ENCODE data around the gene KCNN1. TPM values are rescaled to one million over a fixed set of nuclear protein-coding genes. Genes with fewer than 3 reads are reported as not detected.

The KCNN1 gene
- total and polyA plus RNA-seq, 2 of the 13 experiments (the other 11 are each of a cell fraction or from before 2014, with no cell fraction given): 0.04 TPM; not detected in 1

DNA sequence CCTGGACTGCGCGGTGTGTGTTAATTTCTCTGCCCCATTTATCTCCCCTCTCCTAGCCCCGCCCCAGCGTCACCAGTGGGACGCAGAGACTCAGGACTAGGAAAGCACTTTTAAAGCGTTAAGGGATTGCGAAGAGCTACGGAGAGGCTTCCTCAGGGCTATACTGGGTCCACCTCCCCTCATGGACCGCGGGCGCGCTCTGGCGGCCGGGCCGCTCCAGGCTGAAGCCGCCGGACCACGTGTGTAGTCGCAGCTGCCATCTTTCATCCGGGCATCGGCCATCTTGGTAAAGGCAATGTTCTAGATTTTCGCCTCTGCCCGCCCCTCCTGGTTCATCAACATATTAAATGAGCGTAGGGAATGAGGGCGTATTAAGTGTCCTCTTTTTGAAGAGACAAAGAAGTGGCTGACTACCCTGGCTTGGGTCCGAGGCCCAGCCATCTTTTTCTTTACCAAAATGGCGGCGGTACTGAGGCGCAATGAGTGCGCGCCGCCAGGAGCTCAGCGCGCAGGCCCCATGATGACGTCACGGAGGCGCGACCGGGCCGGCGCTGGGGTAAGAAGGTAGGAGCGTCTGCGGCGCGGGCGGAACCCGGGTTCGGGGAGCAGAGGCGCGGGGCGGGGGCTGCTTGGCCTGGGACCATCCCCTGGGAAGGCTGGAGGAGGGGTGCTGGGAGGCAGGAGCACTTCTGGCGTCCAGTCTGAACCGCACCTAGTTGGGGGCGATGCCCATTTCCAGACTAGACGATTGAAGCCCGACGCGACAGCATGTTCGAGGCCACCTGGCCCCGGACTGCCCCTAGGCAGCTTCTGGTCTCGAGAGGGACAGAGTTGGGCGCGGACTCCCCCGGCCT lies 34.2 kb upstream of the KCNN1 start, which contains the start of gene CCDC124 (continued):
- TF ChIP-seq, protein P1, sequence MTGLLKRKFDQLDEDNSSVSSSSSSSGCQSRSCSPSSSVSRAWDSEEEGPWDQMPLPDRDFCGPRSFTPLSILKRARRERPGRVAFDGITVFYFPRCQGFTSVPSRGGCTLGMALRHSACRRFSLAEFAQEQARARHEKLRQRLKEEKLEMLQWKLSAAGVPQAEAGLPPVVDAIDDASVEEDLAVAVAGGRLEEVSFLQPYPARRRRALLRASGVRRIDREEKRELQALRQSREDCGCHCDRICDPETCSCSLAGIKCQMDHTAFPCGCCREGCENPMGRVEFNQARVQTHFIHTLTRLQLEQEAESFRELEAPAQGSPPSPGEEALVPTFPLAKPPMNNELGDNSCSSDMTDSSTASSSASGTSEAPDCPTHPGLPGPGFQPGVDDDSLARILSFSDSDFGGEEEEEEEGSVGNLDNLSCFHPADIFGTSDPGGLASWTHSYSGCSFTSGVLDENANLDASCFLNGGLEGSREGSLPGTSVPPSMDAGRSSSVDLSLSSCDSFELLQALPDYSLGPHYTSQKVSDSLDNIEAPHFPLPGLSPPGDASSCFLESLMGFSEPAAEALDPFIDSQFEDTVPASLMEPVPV (CRISPR knock-in tag; IDR thresholded peaks at IDR 0.05): no peak
- TF ChIP-seq HNRNPUL1 (IDR thresholded peaks at IDR 0.05; ENCODE audit: low read depth, low read length) (no peak), SOX6 (IDR thresholded peaks at IDR 0.05) (no peak), SOX6 (CRISPR knock-in tag; IDR thresholded peaks at IDR 0.05) (peak; percentile 60), PITX1 (CRISPR knock-in tag; IDR thresholded peaks at IDR 0.05) (peak; percentile 16; the same call in 1 of the 2 replicates), CHD2 (IDR thresholded peaks at IDR 0.05; ENCODE audit: low read depth, low read length) (no peak), ZFAT (CRISPR knock-in tag; conservative IDR thresholded peaks at IDR 0.05) (no peak), RCOR2 (CRISPR knock-in tag; IDR thresholded peaks at IDR 0.05) (no peak), ZNF510 (CRISPR knock-in tag; IDR thresholded peaks at IDR 0.05; ENCODE audit: low read depth) (no peak), TGIF2 (CRISPR knock-in tag; IDR thresholded peaks at IDR 0.05) (no peak; the same call in 1 of the 2 replicates), HES4 (CRISPR knock-in tag; IDR thresholded peaks at IDR 0.05; ENCODE audit: borderline replicate concordance) (no peak), REL (CRISPR knock-in tag; conservative IDR thresholded peaks at IDR 0.05) (no peak), TP53 (CRISPR knock-in tag; conservative IDR thresholded peaks at IDR 0.05) (no peak), MAFG (CRISPR knock-in tag; IDR thresholded peaks at IDR 0.05) (no peak), KLF12 (CRISPR knock-in tag; IDR thresholded peaks at IDR 0.05; ENCODE audit: borderline replicate concordance) (no peak), ZBTB3 (CRISPR knock-in tag; IDR thresholded peaks at IDR 0.05; ENCODE audit: borderline replicate concordance, low read depth) (no peak), GLI4 (CRISPR knock-in tag; IDR thresholded peaks at IDR 0.05; ENCODE audit: borderline replicate concordance) (no peak), ZNF331 (CRISPR knock-in tag; IDR thresholded peaks at IDR 0.05) (peak; percentile 6; the same call in 1 of the 2 replicates), KAT7 (CRISPR knock-in tag; IDR thresholded peaks at IDR 0.05; ENCODE audit: borderline replicate concordance) (peak; percentile 88), ZNF326 (CRISPR knock-in tag; IDR thresholded peaks at IDR 0.05; ENCODE audit: borderline replicate concordance) (no peak), BHLHE40 (IDR thresholded peaks at IDR 0.05; ENCODE audit: low read length) (no peak), ZNF776 (CRISPR knock-in tag; IDR thresholded peaks at IDR 0.05) (peak; percentile 78), ZNF839 (CRISPR knock-in tag; IDR thresholded peaks at IDR 0.05; ENCODE audit: borderline replicate concordance) (no peak), RFX5 (IDR thresholded peaks at IDR 0.05; ENCODE audit: low read depth, low read length) (peak; percentile 23; the same call in 1 of the 2 replicates)
- TF ChIP-seq, protein P2, sequence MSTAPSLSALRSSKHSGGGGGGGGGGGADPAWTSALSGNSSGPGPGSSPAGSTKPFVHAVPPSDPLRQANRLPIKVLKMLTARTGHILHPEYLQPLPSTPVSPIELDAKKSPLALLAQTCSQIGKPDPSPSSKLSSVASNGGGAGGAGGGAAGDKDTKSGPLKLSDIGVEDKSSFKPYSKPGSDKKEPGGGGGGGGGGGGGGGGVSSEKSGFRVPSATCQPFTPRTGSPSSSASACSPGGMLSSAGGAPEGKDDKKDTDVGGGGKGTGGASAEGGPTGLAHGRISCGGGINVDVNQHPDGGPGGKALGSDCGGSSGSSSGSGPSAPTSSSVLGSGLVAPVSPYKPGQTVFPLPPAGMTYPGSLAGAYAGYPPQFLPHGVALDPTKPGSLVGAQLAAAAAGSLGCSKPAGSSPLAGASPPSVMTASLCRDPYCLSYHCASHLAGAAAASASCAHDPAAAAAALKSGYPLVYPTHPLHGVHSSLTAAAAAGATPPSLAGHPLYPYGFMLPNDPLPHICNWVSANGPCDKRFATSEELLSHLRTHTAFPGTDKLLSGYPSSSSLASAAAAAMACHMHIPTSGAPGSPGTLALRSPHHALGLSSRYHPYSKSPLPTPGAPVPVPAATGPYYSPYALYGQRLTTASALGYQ (CRISPR knock-in tag; IDR thresholded peaks at IDR 0.05): peak; percentile 53; the same call in 1 of the 2 replicates
- TF ChIP-seq, protein P3, sequence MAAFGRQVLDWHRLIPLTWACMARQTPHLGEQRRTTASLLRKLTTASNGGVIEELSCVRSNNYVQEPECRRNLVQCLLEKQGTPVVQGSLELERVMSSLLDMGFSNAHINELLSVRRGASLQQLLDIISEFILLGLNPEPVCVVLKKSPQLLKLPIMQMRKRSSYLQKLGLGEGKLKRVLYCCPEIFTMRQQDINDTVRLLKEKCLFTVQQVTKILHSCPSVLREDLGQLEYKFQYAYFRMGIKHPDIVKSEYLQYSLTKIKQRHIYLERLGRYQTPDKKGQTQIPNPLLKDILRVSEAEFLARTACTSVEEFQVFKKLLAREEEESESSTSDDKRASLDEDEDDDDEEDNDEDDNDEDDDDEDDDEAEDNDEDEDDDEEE (CRISPR knock-in tag; IDR thresholded peaks at IDR 0.05): no peak
